Muscle layer of duodenum (tissue), 2 donors: ENCODE results near the gene ZNF554.

Experiments
- H3K27ac ChIP-seq: one replicate; pipeline ENCODE4 v1.7.0; 2013; ENCODE audit warnings: mild to moderate bottlenecking, low read length
- H3K27me3 ChIP-seq: one replicate; pipeline ENCODE4 v1.7.0; 2013; ENCODE audit warnings: low read depth, mild to moderate bottlenecking, control low read depth, low read length
- H3K36me3 ChIP-seq, 2 donors: one replicate each; pipeline ENCODE4 v1.7.0; 2013; ENCODE audit warnings: low read length in 2 of 2, control low read depth in 1 of 2, mild to moderate bottlenecking in 1 of 2; ENCODE audit not compliant: insufficient read depth in 2 of 2, control insufficient read depth in 1 of 2
- H3K4me1 ChIP-seq, 2 donors: one replicate each; pipeline ENCODE4 v1.7.0; 2013; ENCODE audit warnings: low read length in 2 of 2, mild to moderate bottlenecking in 2 of 2, control low read depth in 1 of 2, moderate library complexity in 1 of 2; ENCODE audit not compliant: insufficient read depth in 2 of 2, control insufficient read depth in 1 of 2
- H3K4me3 ChIP-seq, 2 donors: one replicate each; pipeline ENCODE4 v1.7.0; 2013; ENCODE audit warnings: low read length in 2 of 2, low read depth in 1 of 2, mild to moderate bottlenecking in 1 of 2
- H3K9me3 ChIP-seq, 2 donors: one replicate each; pipeline ENCODE4 v1.7.0; 2013; ENCODE audit warnings: low read length in 2 of 2, control low read depth in 1 of 2, mild to moderate bottlenecking in 1 of 2; ENCODE audit not compliant: control insufficient read depth in 1 of 2
- donor health status: healthy.

ZNF554 gene

GRCh38 chr19:2803486-2804155, 16.0 kb upstream of the ZNF554 start:
- H3K36me3 ChIP-seq: peaks cover 5 to 72% of the 10 kb centered on the region in 2 donors

GRCh38 chr19:2804156-2805004, 15.3 kb upstream of the ZNF554 start:
- Histone ChIP-seq H3K36me3 (peaks cover 5 to 77% of the 10 kb centered on the region in 2 donors), H3K27me3 (no peaks in the 10 kb centered on the region), H3K9me3 (no peaks in the 10 kb centered on the region), H3K4me1 (no peaks in the 10 kb centered on the region), H3K4me3 (no peak overlapping the region), H3K27ac (no peak overlapping the region)

More at GRCh38 chr19:2803486-2804155, 16.0 kb upstream of the ZNF554 start:
- H3K9me3 ChIP-seq: no peaks in the 10 kb centered on the region
- no peaks in the 10 kb centered on the region for H3K4me1 ChIP-seq
- H3K27me3 ChIP-seq: no peaks in the 10 kb centered on the region
- no peak overlapping the region for H3K4me3 ChIP-seq
- H3K27ac ChIP-seq: no peak overlapping the region

DNA sequence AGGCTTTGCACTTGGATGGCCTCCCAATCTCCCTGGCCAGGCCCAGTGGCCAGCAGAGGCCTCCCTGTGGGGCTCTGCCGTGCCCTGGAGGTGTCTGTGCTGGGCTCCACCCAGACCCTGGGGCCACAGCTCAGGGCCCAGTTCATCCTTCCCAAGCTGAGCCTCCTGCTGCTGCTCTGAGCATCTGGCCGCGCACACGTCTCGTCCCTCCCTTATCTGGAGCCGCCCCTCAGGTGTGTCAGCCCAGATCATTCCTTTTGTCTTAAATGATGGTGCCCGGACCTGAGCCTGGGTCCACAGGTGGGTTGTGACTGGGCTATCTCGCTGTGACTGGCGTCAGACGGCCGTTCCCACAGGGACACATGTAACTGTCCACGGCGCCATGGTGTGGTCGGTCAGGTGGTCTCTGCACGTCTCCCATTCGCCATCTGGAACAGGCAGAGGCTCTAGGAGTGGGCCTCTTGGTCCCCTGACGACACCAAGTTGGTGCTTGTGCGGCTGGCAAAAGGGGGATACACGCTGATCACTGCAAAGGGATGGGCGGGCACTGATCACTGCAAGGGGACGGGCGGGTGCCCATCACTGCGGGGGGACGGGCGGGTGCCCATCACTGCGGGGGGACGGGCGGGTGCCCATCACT, 14.3 kb upstream of the ZNF554 start:
- H3K27me3 ChIP-seq: no peaks in the 10 kb centered on the region
- no peak overlapping the region for H3K27ac ChIP-seq
- no peaks in the 10 kb centered on the region for H3K9me3 ChIP-seq
- peaks cover 5 to 80% of the 10 kb centered on the region in 2 donors for H3K36me3 ChIP-seq
- no peak overlapping the region for H3K4me3 ChIP-seq
- no peaks in the 10 kb centered on the region for H3K4me1 ChIP-seq

DNA sequence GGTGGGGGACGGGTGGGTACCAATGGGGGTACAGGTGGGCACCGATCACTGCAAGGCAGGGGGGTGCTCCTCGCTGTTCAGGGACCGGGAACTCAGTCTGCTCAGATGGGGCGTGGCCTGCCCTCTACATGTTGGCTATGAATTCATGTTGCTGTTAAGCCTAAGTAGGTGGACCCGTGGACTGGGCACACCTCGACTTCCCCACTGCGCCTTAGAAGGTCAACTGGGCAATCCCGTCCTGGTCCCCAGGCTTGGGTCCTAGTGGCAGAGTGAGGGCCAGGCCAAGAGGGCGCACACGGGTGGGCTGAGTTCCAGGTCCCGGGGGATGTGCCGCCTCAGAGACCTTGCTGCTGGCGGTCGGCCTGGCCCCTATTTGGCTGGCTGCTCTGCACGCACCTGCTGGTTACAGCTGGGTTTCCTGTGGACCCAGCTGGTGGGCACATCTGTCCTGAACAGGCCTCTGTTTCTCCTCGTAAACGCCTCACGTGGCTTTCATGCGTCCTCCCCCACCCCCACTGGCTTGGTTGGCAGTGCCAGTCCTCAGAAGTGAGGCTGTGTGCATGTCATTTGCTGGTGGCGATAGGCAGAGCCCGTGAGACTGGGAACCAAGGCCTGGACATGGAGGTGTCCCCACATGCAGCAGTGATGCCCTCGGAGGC, 13.5 kb upstream of the ZNF554 start:
- Histone ChIP-seq H3K9me3 (no peaks in the 10 kb centered on the region), H3K4me3 (no peak overlapping the region), H3K4me1 (no peaks in the 10 kb centered on the region), H3K36me3 (peaks cover 2 to 80% of the 10 kb centered on the region in 2 donors), H3K27ac (no peak overlapping the region), H3K27me3 (no peaks in the 10 kb centered on the region)

DNA sequence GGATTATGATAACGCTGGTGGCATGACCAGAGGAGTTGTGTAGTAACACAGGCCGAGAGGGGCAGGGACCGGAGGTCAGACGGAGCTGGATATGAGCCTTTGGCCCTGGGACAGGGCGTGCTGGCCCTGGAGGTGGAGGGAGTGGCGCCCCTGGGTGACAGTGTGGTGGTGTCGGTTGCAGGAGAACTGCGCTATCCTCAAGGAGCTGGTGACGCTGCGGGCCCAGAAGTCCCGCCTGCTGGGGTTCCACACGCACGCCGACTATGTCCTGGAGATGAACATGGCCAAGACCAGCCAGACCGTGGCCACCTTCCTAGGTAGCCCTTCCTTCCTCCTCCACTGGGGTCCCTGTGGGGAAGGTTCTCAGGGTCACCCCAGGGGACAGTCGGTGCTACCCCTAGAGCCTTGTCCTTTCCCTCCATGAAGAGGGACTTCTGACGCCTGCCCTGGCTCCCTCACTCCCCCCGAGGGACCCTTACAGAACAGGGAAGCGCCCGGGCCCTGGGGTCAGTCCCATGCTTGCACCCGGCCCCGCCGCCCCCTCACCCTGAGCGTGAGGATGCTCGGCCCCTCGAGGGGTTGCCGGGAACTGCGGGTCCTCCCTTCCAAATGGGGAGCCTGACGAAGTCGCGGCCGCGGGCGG, 12.8 kb upstream of the ZNF554 start:
- no peaks in the 10 kb centered on the region for H3K9me3 ChIP-seq
- no peak overlapping the region for H3K4me3 ChIP-seq
- no peak overlapping the region for H3K27ac ChIP-seq
- no peaks in the 10 kb centered on the region for H3K4me1 ChIP-seq
- H3K36me3 ChIP-seq: peaks cover 0 to 80% of the 10 kb centered on the region in 2 donors
- H3K27me3 ChIP-seq: no peaks in the 10 kb centered on the region

DNA sequence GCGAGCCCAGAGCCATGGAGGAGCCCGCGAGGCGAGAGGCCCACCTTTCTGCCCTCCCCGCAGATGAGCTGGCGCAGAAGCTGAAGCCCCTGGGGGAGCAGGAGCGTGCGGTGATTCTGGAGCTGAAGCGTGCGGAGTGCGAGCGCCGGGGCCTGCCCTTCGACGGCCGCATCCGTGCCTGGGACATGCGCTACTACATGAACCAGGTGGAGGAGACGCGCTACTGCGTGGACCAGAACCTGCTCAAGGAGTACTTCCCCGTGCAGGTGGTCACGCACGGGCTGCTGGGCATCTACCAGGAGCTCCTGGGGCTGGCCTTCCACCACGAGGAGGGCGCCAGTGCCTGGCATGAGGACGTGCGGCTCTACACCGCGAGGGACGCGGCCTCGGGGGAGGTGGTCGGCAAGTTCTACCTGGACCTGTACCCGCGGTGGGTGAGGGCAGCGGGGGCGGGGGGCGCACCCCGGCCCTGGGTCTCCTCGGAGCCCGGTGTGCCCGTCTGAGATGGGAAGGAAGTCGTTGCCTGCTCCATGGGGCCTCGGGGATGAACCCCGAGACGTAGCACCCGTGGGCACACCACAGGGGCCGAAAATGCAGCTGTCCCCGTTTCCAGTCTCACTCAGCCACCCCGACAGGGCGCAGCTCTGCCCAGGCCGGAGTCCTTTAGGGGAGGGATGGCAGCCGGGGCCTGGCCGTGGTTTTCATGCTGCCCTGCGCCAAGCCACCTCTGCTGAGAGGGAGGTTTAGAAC, 12.1 kb upstream of the ZNF554 start:
- H3K27ac ChIP-seq: no peak overlapping the region
- peaks cover 0 to 83% of the 10 kb centered on the region in 2 donors for H3K36me3 ChIP-seq
- H3K4me1 ChIP-seq: no peaks in the 10 kb centered on the region
- H3K9me3 ChIP-seq: no peaks in the 10 kb centered on the region
- H3K4me3 ChIP-seq: no peak overlapping the region
- no peaks in the 10 kb centered on the region for H3K27me3 ChIP-seq

- Histone ChIP-seq H3K36me3 (peaks cover 0 to 85% of the 10 kb centered on the region in 2 donors), H3K27ac (no peak overlapping the region), H3K27me3 (no peaks in the 10 kb centered on the region), H3K4me1 (no peaks in the 10 kb centered on the region), H3K9me3 (no peaks in the 10 kb centered on the region), H3K4me3 (no peak overlapping the region)
Measured at GRCh38 chr19:2808129-2808941, 11.3 kb upstream of the ZNF554 start.

DNA sequence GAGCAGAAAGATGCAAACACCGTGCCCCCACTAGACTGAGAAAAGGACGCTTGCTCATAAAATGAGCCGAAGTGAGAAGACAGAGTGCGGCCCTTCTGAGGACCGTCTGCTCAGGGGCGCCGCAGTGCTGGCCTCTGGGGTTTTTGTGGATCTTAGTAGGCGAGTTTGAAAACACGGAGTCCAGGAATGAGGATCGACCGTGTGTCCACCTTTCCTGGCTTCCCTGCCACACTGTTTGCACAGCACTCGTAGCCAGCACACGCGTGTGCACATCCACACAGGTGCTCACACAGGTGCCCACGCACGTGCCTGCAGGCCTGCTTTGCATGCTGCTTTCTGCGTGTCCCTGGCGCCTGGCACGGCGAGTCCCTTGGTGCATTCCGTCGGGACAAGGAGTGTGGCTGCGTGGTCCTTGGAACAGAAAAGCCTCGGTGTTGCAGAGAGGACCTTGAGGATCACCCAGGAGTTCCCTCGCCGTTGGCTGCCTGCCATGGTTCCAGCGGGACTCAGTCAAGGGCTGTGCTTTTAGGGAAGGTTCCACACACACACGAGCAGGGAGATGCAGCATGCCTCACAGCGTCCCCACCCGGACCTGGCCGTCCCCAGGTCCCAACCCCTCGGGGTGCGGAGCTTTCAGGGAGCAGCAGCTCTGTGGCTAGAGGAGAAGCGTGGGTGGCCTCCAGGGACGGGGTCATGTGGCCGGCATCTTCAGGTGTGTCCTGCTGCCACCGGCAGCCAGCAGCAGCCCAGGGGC, 10.1 kb upstream of the ZNF554 start:
- Histone ChIP-seq H3K4me1 (no peaks in the 10 kb centered on the region), H3K27me3 (no peaks in the 10 kb centered on the region), H3K27ac (no peak overlapping the region), H3K4me3 (no peak overlapping the region), H3K36me3 (peaks cover 0 to 84% of the 10 kb centered on the region in 2 donors), H3K9me3 (no peaks in the 10 kb centered on the region)

DNA sequence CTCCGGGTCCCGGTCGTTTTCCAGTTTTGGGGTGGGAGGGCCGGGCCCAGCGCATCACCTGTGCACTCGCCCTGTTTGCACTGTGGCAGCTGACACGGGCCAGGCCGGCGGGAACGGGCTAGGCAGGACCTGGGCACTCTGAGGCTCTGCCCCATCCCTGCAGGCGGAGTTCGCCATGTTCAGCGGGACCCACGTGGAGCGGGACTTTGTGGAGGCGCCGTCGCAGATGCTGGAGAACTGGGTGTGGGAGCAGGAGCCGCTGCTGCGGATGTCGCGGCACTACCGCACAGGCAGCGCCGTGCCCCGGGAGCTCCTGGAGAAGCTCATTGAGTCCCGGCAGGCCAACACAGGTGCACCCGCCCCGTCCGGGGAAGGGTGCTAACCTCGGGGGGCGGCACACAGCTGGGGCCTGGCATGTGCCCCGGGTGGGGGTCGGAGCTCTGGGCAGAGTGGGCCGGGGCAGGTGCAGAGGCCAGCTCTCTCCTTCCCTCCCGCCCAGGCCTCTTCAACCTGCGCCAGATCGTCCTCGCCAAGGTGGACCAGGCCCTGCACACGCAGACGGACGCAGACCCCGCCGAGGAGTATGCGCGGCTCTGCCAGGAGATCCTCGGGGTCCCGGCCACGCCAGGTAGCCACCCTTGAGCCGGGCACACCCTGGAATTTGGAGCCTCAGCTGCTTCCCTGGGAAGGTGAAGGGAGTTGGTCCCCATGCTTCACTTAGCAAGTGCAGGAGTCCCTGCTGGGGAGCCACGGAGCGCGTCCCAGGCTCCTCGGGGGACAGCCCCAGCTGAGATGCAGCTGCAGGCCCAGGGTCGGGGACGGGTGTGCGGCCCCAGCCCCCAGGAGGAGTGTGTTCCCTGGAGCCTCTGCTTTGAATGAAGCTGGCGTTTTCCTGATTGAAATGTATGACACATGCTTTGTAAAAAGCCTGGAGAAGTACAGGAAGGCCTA, 9.3 kb upstream of the ZNF554 start:
- Histone ChIP-seq H3K27ac (no peak overlapping the region), H3K36me3 (peaks cover 0 to 77% of the 10 kb centered on the region in 2 donors)

More for the DNA sequence above, 9.3 kb upstream of the ZNF554 start:
- Histone ChIP-seq H3K27me3 (no peaks in the 10 kb centered on the region), H3K4me3 (no peak overlapping the region), H3K4me1 (no peaks in the 10 kb centered on the region), H3K9me3 (no peaks in the 10 kb centered on the region)
